ENCODE data around the gene SLC12A7.
"Not testable (repeated sequence)": the region's sequence is repeated elsewhere in the genome, so short reads cannot be mapped to it uniquely, and the experiment has no call there.

Gene SLC12A7

GRCh38 chr5:1075555-1075881 is 36.3 kb downstream of the SLC12A7 start:
- DNase-seq = no peak

GRCh38 chr5:1074816-1075554 is 36.9 kb downstream of the SLC12A7 start:
- no peak for DNase-seq

GRCh38 chr5:1074226-1074625 is 37.6 kb downstream of the SLC12A7 start:
- DNase-seq = no peak

- DNase-seq = no peak
Observed at GRCh38 chr5:1073239-1074102, 38.4 kb downstream of the SLC12A7 start.

- DNase-seq = no peak
Observed at GRCh38 chr5:1069720-1070088, 42.2 kb downstream of the SLC12A7 start.

GRCh38 chr5:1068895-1069719 is 42.8 kb downstream of the SLC12A7 start:
- no peak for DNase-seq

GRCh38 chr5:1068204-1068894 is 43.5 kb downstream of the SLC12A7 start:
- no peak for DNase-seq

GRCh38 chr5:1067141-1068121 is 44.4 kb downstream of the SLC12A7 start:
- DNase-seq = no peak

GRCh38 chr5:1066676-1067075 is 45.2 kb downstream of the SLC12A7 start:
- no peak for DNase-seq

- DNase-seq = no peak
Observed at GRCh38 chr5:1065891-1066650, 45.8 kb downstream of the SLC12A7 start.

GRCh38 chr5:1065143-1065750 is 46.6 kb downstream of the SLC12A7 start:
- no peak for DNase-seq

- DNase-seq = no peak
Observed at GRCh38 chr5:1064383-1065142, 47.3 kb downstream of the SLC12A7 start.

- DNase-seq = no peak
Observed at GRCh38 chr5:1063661-1064382, 48.0 kb downstream of the SLC12A7 start.

GRCh38 chr5:1062761-1063568 is 48.9 kb downstream of the SLC12A7 start:
- DNase-seq = no peak

- no peak for DNase-seq
Observed at GRCh38 chr5:1061916-1062315, 49.9 kb downstream of the SLC12A7 start.

- not testable (repeated sequence) for DNase-seq
Observed at GRCh38 chr5:1061292-1061691, 50.6 kb downstream of the SLC12A7 start.

GRCh38 chr5:1060535-1060981 is 51.3 kb downstream of the SLC12A7 start:
- DNase-seq = no peak

GRCh38 chr5:1059884-1060263 is 52.0 kb downstream of the SLC12A7 start:
- DNase-seq = no peak
